Hematopoietic multipotent progenitor cell treated with erythropoietin and hydrocortisone succinate and interleukin-3 and kit ligand, for 17 days (in vitro differentiated cells): ENCODE data around the gene ABCD4.
"Not testable (repeated sequence)": the region's sequence is repeated elsewhere in the genome, so short reads cannot be mapped to it uniquely, and the experiment has no call there.

Experiments used
- DNase-seq: peaks from one replicate; pipeline ENCODE4 v3.0.0-alpha.2; 2015; ENCODE audit warnings: low spot score

ABCD4 gene

GRCh38 chr14:74302152-74302628, 544 bp downstream of the ABCD4 start:
- DNase-seq = peak; percentile 49

GRCh38 chr14:74301594-74302151, 1.1 kb downstream of the ABCD4 start:
- DNase-seq = no peak

- no peak for DNase-seq
These were observed 3.6 kb downstream of the ABCD4 start for GRCh38 chr14:74299061-74299545.

GRCh38 chr14:74297986-74298385, 4.7 kb downstream of the ABCD4 start:
- DNase-seq = no peak

GRCh38 chr14:74296037-74296467, 6.7 kb downstream of the ABCD4 start:
- no peak for DNase-seq

- DNase-seq = no peak
These were observed 9.1 kb downstream of the ABCD4 start for GRCh38 chr14:74293606-74294005.

GRCh38 chr14:74292061-74292460, 10.7 kb downstream of the ABCD4 start:
- no peak for DNase-seq

GRCh38 chr14:74290415-74290814, 12.3 kb downstream of the ABCD4 start:
- peak; percentile 17 for DNase-seq

- DNase-seq = no peak
These were observed 12.9 kb downstream of the ABCD4 start for GRCh38 chr14:74289801-74290200.

GRCh38 chr14:74286736-74287135, 16.0 kb downstream of the ABCD4 start:
- DNase-seq = no peak

- DNase-seq = no peak
These were observed 21.7 kb downstream of the ABCD4 start for GRCh38 chr14:74281069-74281468.

- DNase-seq = no peak
These were observed 24.7 kb downstream of the ABCD4 start for GRCh38 chr14:74278080-74278479.

GRCh38 chr14:74275241-74275841, 27.4 kb downstream of the ABCD4 start:
- DNase-seq = no peak

- no peak for DNase-seq
These were observed 31.4 kb downstream of the ABCD4 start for GRCh38 chr14:74271365-74271764.

GRCh38 chr14:74270382-74271177, 32.2 kb downstream of the ABCD4 start:
- DNase-seq = not testable (repeated sequence)

GRCh38 chr14:74267588-74267987, 35.1 kb downstream of the ABCD4 start:
- DNase-seq = no peak

GRCh38 chr14:74265301-74265965, 37.3 kb downstream of the ABCD4 start:
- no peak for DNase-seq

- no peak for DNase-seq
These were observed 38.8 kb downstream of the ABCD4 start for GRCh38 chr14:74263921-74264320.

GRCh38 chr14:74263181-74263580, 39.6 kb downstream of the ABCD4 start:
- DNase-seq = no peak

GRCh38 chr14:74262076-74262475, 40.7 kb downstream of the ABCD4 start:
- DNase-seq = no peak

- DNase-seq = no peak
These were observed 41.4 kb downstream of the ABCD4 start for GRCh38 chr14:74261288-74261687.

- DNase-seq = no peak
These were observed 42.1 kb downstream of the ABCD4 start for GRCh38 chr14:74260525-74261233.
